ENCODE results near the gene ASTL.
"Not testable (repeated sequence)": the region's sequence is repeated elsewhere in the genome, so short reads cannot be mapped to it uniquely, and the experiment has no call there.

The ASTL gene

GRCh38 chr2:96145036-96145847 lies 6.9 kb upstream of the ASTL start, which contains the start of gene DUSP2:
DUSP2 (minus strand) TSS chr2:96145440; CDS start chr2:96145354, 86 bp downstream.
- peak; percentile 59 for DNase-seq

GRCh38 chr2:96144481-96145035 lies 6.3 kb upstream of the ASTL start:
- DNase-seq = no peak

GRCh38 chr2:96143848-96144480 lies 5.7 kb upstream of the ASTL start:
- DNase-seq = peak; percentile 48

GRCh38 chr2:96143231-96143847 lies 5.0 kb upstream of the ASTL start:
- DNase-seq = no peak

GRCh38 chr2:96142217-96143113 lies 4.2 kb upstream of the ASTL start:
- no peak for DNase-seq

- not testable (repeated sequence) for DNase-seq
Measured at GRCh38 chr2:96141624-96141967, 3.3 kb upstream of the ASTL start.

- no peak for DNase-seq
Measured at GRCh38 chr2:96140941-96141623, 2.8 kb upstream of the ASTL start.

GRCh38 chr2:96139181-96139758 lies 968 bp upstream of the ASTL start:
- no peak for DNase-seq

- no peak for DNase-seq
Measured at GRCh38 chr2:96137321-96138178, 752 bp downstream of the ASTL start.

- peak; percentile 54 for DNase-seq
Measured at GRCh38 chr2:96136129-96136720, 2.1 kb downstream of the ASTL start.

GRCh38 chr2:96135621-96136020 lies 2.7 kb downstream of the ASTL start:
- no peak for DNase-seq

- DNase-seq = no peak
Measured at GRCh38 chr2:96135171-96135570, 3.1 kb downstream of the ASTL start.

- DNase-seq = no peak
Measured at GRCh38 chr2:96134421-96134820, 3.9 kb downstream of the ASTL start.

GRCh38 chr2:96131813-96132745 lies 6.2 kb downstream of the ASTL start:
- DNase-seq = no peak

GRCh38 chr2:96131152-96131812 lies 7.0 kb downstream of the ASTL start:
- no peak for DNase-seq

- no peak for DNase-seq
Measured at GRCh38 chr2:96130483-96130882, 7.8 kb downstream of the ASTL start.

GRCh38 chr2:96129528-96130120 lies 8.7 kb downstream of the ASTL start:
- no peak for DNase-seq

GRCh38 chr2:96128456-96128855 lies 9.8 kb downstream of the ASTL start:
- DNase-seq = no peak
